ENCODE results near the gene LSM4.

Gene LSM4

DNA sequence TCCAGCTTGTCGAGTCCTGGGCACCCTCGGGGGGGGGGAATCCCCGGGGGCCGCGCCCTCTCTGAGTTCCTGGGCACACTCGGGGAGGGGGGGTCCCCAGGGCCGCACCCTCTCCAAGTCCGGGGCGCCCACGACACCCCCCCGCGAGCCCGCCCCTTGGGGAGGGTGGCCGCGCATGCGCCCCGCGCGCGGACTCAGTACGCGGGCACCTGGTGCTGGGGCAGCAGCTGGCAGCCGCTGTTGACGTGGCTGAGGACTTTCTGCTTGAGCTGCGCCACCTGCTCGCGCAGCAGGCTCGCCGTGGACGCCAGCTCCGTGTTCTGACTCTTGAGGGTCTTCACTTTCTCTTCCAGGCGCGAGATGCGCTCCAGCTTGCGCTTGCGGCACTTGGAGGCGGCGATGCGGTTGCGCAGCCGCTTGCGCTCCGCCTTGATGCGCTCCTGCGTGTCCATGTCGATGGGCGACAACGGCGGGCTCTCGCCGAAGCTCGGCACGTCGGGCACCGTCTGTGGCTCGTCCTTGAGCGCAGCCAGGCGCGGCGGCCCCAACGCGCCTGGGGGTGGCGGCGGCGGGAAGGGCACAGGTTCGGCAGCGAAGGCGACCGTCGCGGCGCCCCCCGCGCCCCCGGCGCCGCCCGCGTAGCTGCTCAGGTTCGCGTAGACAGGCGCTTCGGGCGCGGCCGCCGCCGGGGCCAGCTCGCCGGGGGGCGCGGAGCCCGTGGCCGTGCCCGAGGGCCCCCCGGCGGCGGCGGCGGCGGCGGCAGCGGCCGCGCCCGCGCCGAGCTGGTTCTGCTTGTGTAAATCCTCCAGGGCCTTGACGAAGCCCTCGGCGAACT, 42.4 kb downstream of the LSM4 start:
- peak overlapping the region; percentile 100 for H3K4me3 ChIP-seq (ENCODE audit: low read depth, low read length)
- TF ChIP-seq CTCF (IDR thresholded peaks at IDR 0.05) = no peak
- H3K4me1 ChIP-seq = peaks cover 30% of the 10 kb centered on the region
- H3K36me3 ChIP-seq (ENCODE audit: control insufficient read depth, insufficient read depth, low read length) = peaks cover 4% of the 10 kb centered on the region
- H3K27ac ChIP-seq = peak overlapping the region; percentile 100
- peak overlapping the region; percentile 51 for H2AFZ ChIP-seq
- H3K4me2 ChIP-seq (ENCODE audit: low read length) = peak overlapping the region; percentile 93
- H3K9me3 ChIP-seq (ENCODE audit: control insufficient read depth, low read length) = no peaks in the 10 kb centered on the region
- no peaks in the 10 kb centered on the region for H3K27me3 ChIP-seq (ENCODE audit: control insufficient read depth, insufficient read depth, low read length)
- peak overlapping the region; percentile 100 for H3K9ac ChIP-seq
- peaks cover 13% of the 10 kb centered on the region for H3K79me2 ChIP-seq

- H2AFZ ChIP-seq = peak overlapping the region; percentile 57
- H3K4me2 ChIP-seq (ENCODE audit: low read length) = peak overlapping the region; percentile 93
- no peaks in the 10 kb centered on the region for H3K9me3 ChIP-seq (ENCODE audit: control insufficient read depth, low read length)
- peaks cover 35% of the 10 kb centered on the region for H3K4me1 ChIP-seq
- H3K9ac ChIP-seq = peak overlapping the region; percentile 96
- peaks cover 14% of the 10 kb centered on the region for H3K79me2 ChIP-seq
- H3K4me3 ChIP-seq (ENCODE audit: low read depth, low read length) = peak overlapping the region; percentile 100
- no peaks in the 10 kb centered on the region for H3K27me3 ChIP-seq (ENCODE audit: control insufficient read depth, insufficient read depth, low read length)
- TF ChIP-seq CTCF (IDR thresholded peaks at IDR 0.05) = peak; percentile 98
- H3K27ac ChIP-seq = peak overlapping the region; percentile 100
- peaks cover 4% of the 10 kb centered on the region for H3K36me3 ChIP-seq (ENCODE audit: control insufficient read depth, insufficient read depth, low read length)
These were observed 43.2 kb downstream of the LSM4 start for GRCh38 chr19:18279516-18280246.

DNA sequence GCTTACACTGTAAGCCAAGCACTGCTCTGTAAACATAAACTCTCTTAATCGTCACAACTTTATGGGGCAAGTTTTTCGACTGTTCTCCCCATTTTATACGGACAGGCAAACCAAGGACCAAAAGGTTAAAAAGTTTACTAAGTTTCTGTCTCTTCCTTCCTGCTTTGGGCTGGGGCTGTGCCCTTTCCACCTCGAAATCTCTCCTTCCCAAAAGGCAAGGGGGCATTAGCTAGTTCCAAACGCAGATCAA, 43.7 kb downstream of the LSM4 start:
- H3K9ac ChIP-seq = peak overlapping the region; percentile 42
- H3K27me3 ChIP-seq (ENCODE audit: control insufficient read depth, insufficient read depth, low read length) = no peaks in the 10 kb centered on the region
- H3K36me3 ChIP-seq (ENCODE audit: control insufficient read depth, insufficient read depth, low read length) = peaks cover 4% of the 10 kb centered on the region
- peak overlapping the region; percentile 100 for H3K4me3 ChIP-seq (ENCODE audit: low read depth, low read length)
- no peaks in the 10 kb centered on the region for H3K9me3 ChIP-seq (ENCODE audit: control insufficient read depth, low read length)
- peaks cover 38% of the 10 kb centered on the region for H3K4me1 ChIP-seq
- H3K4me2 ChIP-seq (ENCODE audit: low read length) = peak overlapping the region; percentile 93
- H3K79me2 ChIP-seq = peaks cover 14% of the 10 kb centered on the region
- no peak for TF ChIP-seq CTCF (IDR thresholded peaks at IDR 0.05)
- no peak overlapping the region for H2AFZ ChIP-seq
- peak overlapping the region; percentile 100 for H3K27ac ChIP-seq

- peaks cover 4% of the 10 kb centered on the region for H3K36me3 ChIP-seq (ENCODE audit: control insufficient read depth, insufficient read depth, low read length)
- H3K9ac ChIP-seq = peak overlapping the region; percentile 42
- peak overlapping the region; percentile 100 for H3K4me3 ChIP-seq (ENCODE audit: low read depth, low read length)
- H3K4me2 ChIP-seq (ENCODE audit: low read length) = peak overlapping the region; percentile 93
- H3K27ac ChIP-seq = peak overlapping the region; percentile 100
- H3K9me3 ChIP-seq (ENCODE audit: control insufficient read depth, low read length) = no peaks in the 10 kb centered on the region
- TF ChIP-seq CTCF (IDR thresholded peaks at IDR 0.05) = peak; percentile 23
- peaks cover 38% of the 10 kb centered on the region for H3K4me1 ChIP-seq
- H3K27me3 ChIP-seq (ENCODE audit: control insufficient read depth, insufficient read depth, low read length) = no peaks in the 10 kb centered on the region
- H2AFZ ChIP-seq = no peak overlapping the region
- H3K79me2 ChIP-seq = peaks cover 14% of the 10 kb centered on the region
These were observed 44.2 kb downstream of the LSM4 start for GRCh38 chr19:18278521-18279265.
